ENCODE results near the gene HECW1. TPM values are rescaled to one million over a fixed set of nuclear protein-coding genes. Genes with fewer than 3 reads are reported as not detected.
"Not testable (repeated sequence)": the region's sequence is repeated elsewhere in the genome, so short reads cannot be mapped to it uniquely, and the experiment has no call there.

The HECW1 gene
- total and polyA plus RNA-seq, 4 experiments from 2014 or later, result not detected

- H3K9me3 Mint-ChIP-seq; H3K4me1 ChIP-seq (ENCODE audit: insufficient read depth, low read length); H3K9me3 ChIP-seq (ENCODE audit: control insufficient read depth in 1 of 2, low read length in 2 of 2); H3K27ac Mint-ChIP-seq; H3K36me3 ChIP-seq (ENCODE audit: insufficient read depth, low read length); POLR2A ChIA-PET (ENCODE audit: partially characterized antibody); H3K4me1 Mint-ChIP-seq; H3K36me3 Mint-ChIP-seq; CTCF ChIA-PET (ENCODE audit: partially characterized antibody); H3K4me3 ChIP-seq (ENCODE audit: low read length in 2 of 2); intact Hi-C loops (cut with micrococcal nuclease); H3K27me3 ChIP-seq (ENCODE audit: insufficient read depth, low read length); H3K4me3 Mint-ChIP-seq; H3K27ac ChIP-seq (ENCODE audit: low read depth, low read length); DNase-seq: not testable (repeated sequence)
- H3K27me3 Mint-ChIP-seq, result peaks cover 12 to 16% of the 10 kb centered on the region in 2 donors
Observed at GRCh38 chr7:43137121-43137744, 24.8 kb downstream of the HECW1 start.

GRCh38 chr7:43137811-43138210, 25.4 kb downstream of the HECW1 start:
- H3K9me3 ChIP-seq (ENCODE audit: control insufficient read depth in 1 of 2, low read length in 2 of 2), result no peaks in the 10 kb centered on the region
- H3K9me3 Mint-ChIP-seq, result no peaks in the 10 kb centered on the region
- DNase-seq, result no peak
- ChIA-PET CTCF (ENCODE audit: partially characterized antibody) (no interaction called here), POLR2A (ENCODE audit: partially characterized antibody) (no interaction called here)
- H3K27ac Mint-ChIP-seq, result no peak overlapping the region
- no peaks in the 10 kb centered on the region for H3K36me3 Mint-ChIP-seq
- H3K4me1 Mint-ChIP-seq, result no peaks in the 10 kb centered on the region
- intact Hi-C loops (cut with micrococcal nuclease), result no loop called here
- H3K27ac ChIP-seq (ENCODE audit: low read depth, low read length), result no peak overlapping the region
- H3K27me3 ChIP-seq (ENCODE audit: insufficient read depth, low read length), result no peaks in the 10 kb centered on the region
- no peak overlapping the region for H3K4me3 Mint-ChIP-seq
- peaks cover 12 to 16% of the 10 kb centered on the region in 2 donors for H3K27me3 Mint-ChIP-seq
- no peak overlapping the region for H3K4me3 ChIP-seq (ENCODE audit: low read length in 2 of 2)
- no peaks in the 10 kb centered on the region for H3K4me1 ChIP-seq (ENCODE audit: insufficient read depth, low read length)
- no peaks in the 10 kb centered on the region for H3K36me3 ChIP-seq (ENCODE audit: insufficient read depth, low read length)

- Histone ChIP-seq H3K4me3 (ENCODE audit: low read length in 2 of 2) (no peak overlapping the region), H3K4me1 (ENCODE audit: insufficient read depth, low read length) (no peaks in the 10 kb centered on the region), H3K36me3 (ENCODE audit: insufficient read depth, low read length) (no peaks in the 10 kb centered on the region), H3K27ac (ENCODE audit: low read depth, low read length) (no peak overlapping the region), H3K27me3 (ENCODE audit: insufficient read depth, low read length) (no peaks in the 10 kb centered on the region), H3K9me3 (ENCODE audit: control insufficient read depth in 1 of 2, low read length in 2 of 2) (no peaks in the 10 kb centered on the region)
- Mint-ChIP-seq H3K27ac (no peak overlapping the region), H3K27me3 (peaks cover 11 to 17% of the 10 kb centered on the region in 2 donors), H3K4me3 (no peak overlapping the region), H3K4me1 (no peaks in the 10 kb centered on the region), H3K36me3 (no peaks in the 10 kb centered on the region), H3K9me3 (no peaks in the 10 kb centered on the region)
- POLR2A ChIA-PET (ENCODE audit: partially characterized antibody), result no interaction called here
- CTCF ChIA-PET (ENCODE audit: partially characterized antibody), result no interaction called here
- intact Hi-C loops (cut with micrococcal nuclease), result no loop called here
- no peak for DNase-seq
Observed at GRCh38 chr7:43138710-43139109, 26.3 kb downstream of the HECW1 start.

GRCh38 chr7:43139137-43139536, 26.7 kb downstream of the HECW1 start:
- Histone ChIP-seq H3K9me3 (ENCODE audit: control insufficient read depth in 1 of 2, low read length in 2 of 2) (no peaks in the 10 kb centered on the region), H3K27me3 (ENCODE audit: insufficient read depth, low read length) (no peaks in the 10 kb centered on the region), H3K4me3 (ENCODE audit: low read length in 2 of 2) (no peak overlapping the region), H3K4me1 (ENCODE audit: insufficient read depth, low read length) (no peaks in the 10 kb centered on the region), H3K27ac (ENCODE audit: low read depth, low read length) (no peak overlapping the region), H3K36me3 (ENCODE audit: insufficient read depth, low read length) (no peaks in the 10 kb centered on the region)
- Mint-ChIP-seq H3K36me3 (no peaks in the 10 kb centered on the region), H3K27me3 (peaks cover 11 to 20% of the 10 kb centered on the region in 2 donors), H3K9me3 (no peaks in the 10 kb centered on the region), H3K27ac (no peak overlapping the region), H3K4me1 (no peaks in the 10 kb centered on the region), H3K4me3 (no peak overlapping the region)
- no peak for DNase-seq
- intact Hi-C loops (cut with micrococcal nuclease), result no loop called here
- CTCF ChIA-PET (ENCODE audit: partially characterized antibody), result no interaction called here
- POLR2A ChIA-PET (ENCODE audit: partially characterized antibody), result no interaction called here

GRCh38 chr7:43140186-43140585, 27.7 kb downstream of the HECW1 start:
- DNase-seq, result no peak
- Mint-ChIP-seq H3K4me1 (no peaks in the 10 kb centered on the region), H3K27me3 (peaks cover 9 to 20% of the 10 kb centered on the region in 2 donors), H3K36me3 (no peaks in the 10 kb centered on the region), H3K4me3 (no peak overlapping the region), H3K27ac (no peak overlapping the region), H3K9me3 (no peaks in the 10 kb centered on the region)
- H3K27ac ChIP-seq (ENCODE audit: low read depth, low read length), result no peak overlapping the region
- intact Hi-C loops (cut with micrococcal nuclease), result no loop called here
- no peaks in the 10 kb centered on the region for H3K36me3 ChIP-seq (ENCODE audit: insufficient read depth, low read length)
- CTCF ChIA-PET (ENCODE audit: partially characterized antibody), result no interaction called here
- no peak overlapping the region for H3K4me3 ChIP-seq (ENCODE audit: low read length in 2 of 2)
- H3K4me1 ChIP-seq (ENCODE audit: insufficient read depth, low read length), result no peaks in the 10 kb centered on the region
- POLR2A ChIA-PET (ENCODE audit: partially characterized antibody), result no interaction called here
- no peaks in the 10 kb centered on the region for H3K9me3 ChIP-seq (ENCODE audit: control insufficient read depth in 1 of 2, low read length in 2 of 2)
- H3K27me3 ChIP-seq (ENCODE audit: insufficient read depth, low read length), result no peaks in the 10 kb centered on the region

GRCh38 chr7:43141091-43141490, 28.6 kb downstream of the HECW1 start:
- intact Hi-C loops (cut with micrococcal nuclease), result no loop called here
- Histone ChIP-seq H3K36me3 (ENCODE audit: insufficient read depth, low read length) (no peaks in the 10 kb centered on the region), H3K4me1 (ENCODE audit: insufficient read depth, low read length) (no peaks in the 10 kb centered on the region), H3K9me3 (ENCODE audit: control insufficient read depth in 1 of 2, low read length in 2 of 2) (no peaks in the 10 kb centered on the region), H3K27ac (ENCODE audit: low read depth, low read length) (no peak overlapping the region), H3K4me3 (ENCODE audit: low read length in 2 of 2) (no peak overlapping the region), H3K27me3 (ENCODE audit: insufficient read depth, low read length) (no peaks in the 10 kb centered on the region)
- no peak overlapping the region for H3K4me3 Mint-ChIP-seq
- DNase-seq, result no peak
- ChIA-PET POLR2A (ENCODE audit: partially characterized antibody) (no interaction called here), CTCF (ENCODE audit: partially characterized antibody) (no interaction called here)
- no peaks in the 10 kb centered on the region for H3K9me3 Mint-ChIP-seq
- H3K27me3 Mint-ChIP-seq, result peaks cover 6 to 17% of the 10 kb centered on the region in 2 donors
- no peaks in the 10 kb centered on the region for H3K36me3 Mint-ChIP-seq
- no peak overlapping the region for H3K27ac Mint-ChIP-seq
- H3K4me1 Mint-ChIP-seq, result no peaks in the 10 kb centered on the region

- H3K36me3 ChIP-seq (ENCODE audit: insufficient read depth, low read length), result no peaks in the 10 kb centered on the region
- H3K27ac ChIP-seq (ENCODE audit: low read depth, low read length), result no peak overlapping the region
- intact Hi-C loops (cut with micrococcal nuclease), result no loop called here
- H3K4me1 ChIP-seq (ENCODE audit: insufficient read depth, low read length), result no peaks in the 10 kb centered on the region
- ChIA-PET CTCF (ENCODE audit: partially characterized antibody) (no interaction called here), POLR2A (ENCODE audit: partially characterized antibody) (no interaction called here)
- no peak overlapping the region for H3K4me3 ChIP-seq (ENCODE audit: low read length in 2 of 2)
- Mint-ChIP-seq H3K27ac (no peak overlapping the region), H3K27me3 (peaks cover 5 to 13% of the 10 kb centered on the region in 2 donors), H3K4me3 (no peak overlapping the region), H3K4me1 (no peaks in the 10 kb centered on the region), H3K9me3 (peaks cover 0 to 3% (median 0%) of the 10 kb centered on the region in 8 donors), H3K36me3 (no peaks in the 10 kb centered on the region)
- no peak for DNase-seq
- H3K9me3 ChIP-seq (ENCODE audit: control insufficient read depth in 1 of 2, low read length in 2 of 2), result no peaks in the 10 kb centered on the region
- H3K27me3 ChIP-seq (ENCODE audit: insufficient read depth, low read length), result no peaks in the 10 kb centered on the region
Observed at GRCh38 chr7:43142703-43143102, 30.3 kb downstream of the HECW1 start.

Data from CD4-positive, alpha-beta memory T cell (primary cell).